Measurements from ENCODE around the gene IGSF6.
"Not testable (repeated sequence)": the region's sequence is repeated elsewhere in the genome, so short reads cannot be mapped to it uniquely, and the experiment has no call there.

IGSF6 gene

DNA sequence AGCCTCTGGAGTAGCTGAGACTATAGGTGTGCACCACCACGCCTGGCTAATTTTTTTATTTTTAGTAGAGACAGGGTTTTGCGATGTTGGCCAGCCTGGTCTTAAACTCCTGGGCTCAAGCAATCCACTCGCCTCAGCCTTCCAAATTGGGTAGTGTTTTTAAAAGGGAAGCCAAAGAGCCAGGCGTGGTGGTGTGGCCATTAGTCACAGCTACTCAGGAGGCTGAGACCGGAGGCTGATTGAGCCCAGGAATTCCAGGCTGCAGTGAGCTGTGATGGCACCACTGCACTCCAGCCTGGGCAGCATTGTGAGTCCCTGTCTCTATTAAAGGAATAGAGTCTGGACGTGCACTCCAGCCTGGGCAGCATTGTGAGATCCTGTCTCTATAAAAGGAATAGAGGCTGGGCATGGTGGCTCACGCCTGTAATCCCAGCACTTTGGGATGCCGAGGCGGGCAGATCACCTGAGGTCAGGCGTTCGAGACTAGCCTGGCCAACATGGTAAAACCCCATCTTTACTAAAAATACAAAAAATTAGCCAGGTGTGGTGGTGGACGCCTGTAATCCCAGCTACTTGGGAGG is 2.5 kb downstream of the IGSF6 start:
- H3K4me3 ChIP-seq (ENCODE audit: insufficient read depth in 1 of 2, low read depth in 1 of 2, low read length in 2 of 2); H2BK5ac ChIP-seq (ENCODE audit: low read depth, low read length, poor library complexity, severe bottlenecking); H2BK15ac ChIP-seq (ENCODE audit: low read depth, poor library complexity, severe bottlenecking); DNase-seq; H2BK120ac ChIP-seq (ENCODE audit: low read depth, low read length); H3K4ac ChIP-seq (ENCODE audit: low read depth in 1 of 2, low read length in 2 of 2); H3K4me2 ChIP-seq (ENCODE audit: low read length, poor library complexity, severe bottlenecking); H3K27ac ChIP-seq (ENCODE audit: low read length, poor library complexity, severe bottlenecking); H3K18ac ChIP-seq (ENCODE audit: low read depth in 1 of 2, low read length in 2 of 2); H3K27me3 ChIP-seq (ENCODE audit: control insufficient read depth in 1 of 2, insufficient read depth in 1 of 2, low read length in 2 of 2); H2AFZ ChIP-seq (ENCODE audit: low read depth, low read length); H4K91ac ChIP-seq (ENCODE audit: low read length); H3K4me1 ChIP-seq (ENCODE audit: control insufficient read depth, insufficient read depth, low read depth, low read length); H3K9ac ChIP-seq (ENCODE audit: low read length); H2AK5ac ChIP-seq (ENCODE audit: low read length, severe bottlenecking); H3K9me3 ChIP-seq (ENCODE audit: control insufficient read depth, low read length): not testable (repeated sequence)
- peak overlapping the region; percentile 14 for H4K8ac ChIP-seq (ENCODE audit: low read length)
- H3K23ac ChIP-seq (ENCODE audit: low read length in 2 of 2), result peak overlapping the region in 1 of 2 experiments; percentile 83
- peaks cover 17 to 19% of the 10 kb centered on the region in 2 experiments for H3K36me3 ChIP-seq (ENCODE audit: control insufficient read depth in 1 of 2, insufficient read depth in 2 of 2, low read depth in 1 of 2, low read length in 2 of 2)
- H3K79me1 ChIP-seq (replicated peaks; ENCODE audit: low read length, poor library complexity, severe bottlenecking), result peaks cover 43% of the 10 kb centered on the region
- WGBS, result 97% methylated on average over 9 of the region's 12 CpGs
- peak overlapping the region in 1 of 2 experiments; percentile 46 for H3K14ac ChIP-seq (ENCODE audit: low read length in 2 of 2)
- peak overlapping the region in 1 of 2 experiments; percentile 18 for H2BK12ac ChIP-seq (ENCODE audit: low read length in 2 of 2)

DNA sequence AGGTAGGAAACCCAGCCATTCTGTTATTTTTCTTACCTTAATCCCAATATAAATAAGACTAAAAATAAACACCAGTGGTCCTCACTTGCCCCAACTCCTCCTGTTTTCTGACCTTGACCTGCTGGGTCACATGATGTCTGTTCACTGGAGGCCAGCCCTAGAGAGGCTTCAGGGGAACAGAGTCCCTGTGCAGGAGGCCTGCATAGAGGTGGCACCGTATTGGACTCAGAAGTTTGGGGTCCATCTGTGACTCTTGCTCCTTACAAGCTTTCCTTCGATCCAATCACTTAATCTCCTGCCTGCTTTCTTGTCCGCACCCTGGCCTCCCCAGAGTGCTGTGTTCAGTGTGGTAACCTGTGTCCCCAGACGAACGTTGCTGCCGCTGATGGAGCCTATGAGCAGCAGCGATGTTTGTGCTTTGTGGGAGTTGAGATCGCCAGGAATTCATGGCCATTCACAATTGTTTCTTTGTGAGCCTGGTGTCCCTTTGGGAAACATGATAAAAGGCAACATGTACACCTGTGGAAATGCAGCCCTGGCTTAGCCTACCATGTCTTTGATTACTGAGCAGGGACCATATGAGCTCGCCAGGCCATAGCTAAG is 4.7 kb downstream of the IGSF6 start:
- H3K4me2 ChIP-seq (ENCODE audit: low read length, poor library complexity, severe bottlenecking), result no peak overlapping the region
- peaks cover 37% of the 10 kb centered on the region for H3K79me1 ChIP-seq (replicated peaks; ENCODE audit: low read length, poor library complexity, severe bottlenecking)
- no peak overlapping the region for H3K4me3 ChIP-seq (ENCODE audit: insufficient read depth in 1 of 2, low read depth in 1 of 2, low read length in 2 of 2)
- no peak overlapping the region for H2BK120ac ChIP-seq (ENCODE audit: low read depth, low read length)
- DNase-seq, result no peak
- H4K8ac ChIP-seq (ENCODE audit: low read length), result peak overlapping the region; percentile 29
- H2AK5ac ChIP-seq (ENCODE audit: low read length, severe bottlenecking), result no peak overlapping the region
- WGBS, result 99% methylated on average over 9 of the region's 9 CpGs
- no peak overlapping the region for H2BK15ac ChIP-seq (ENCODE audit: low read depth, poor library complexity, severe bottlenecking)
- H3K27me3 ChIP-seq (ENCODE audit: control insufficient read depth in 1 of 2, insufficient read depth in 1 of 2, low read length in 2 of 2), result no peaks in the 10 kb centered on the region
- H2BK12ac ChIP-seq (ENCODE audit: low read length in 2 of 2), result peak overlapping the region in 1 of 2 experiments; percentile 42
- no peak overlapping the region for H2AFZ ChIP-seq (ENCODE audit: low read depth, low read length)
- H3K18ac ChIP-seq (ENCODE audit: low read depth in 1 of 2, low read length in 2 of 2), result peak overlapping the region in 1 of 2 experiments; percentile 84
- H3K9me3 ChIP-seq (ENCODE audit: control insufficient read depth, low read length), result no peaks in the 10 kb centered on the region
- peak overlapping the region; percentile 2 for H4K91ac ChIP-seq (ENCODE audit: low read length)
- H3K9ac ChIP-seq (ENCODE audit: low read length), result no peak overlapping the region
- no peak overlapping the region for H3K23ac ChIP-seq (ENCODE audit: low read length in 2 of 2)
- H3K36me3 ChIP-seq (ENCODE audit: control insufficient read depth in 1 of 2, insufficient read depth in 2 of 2, low read depth in 1 of 2, low read length in 2 of 2), result peaks cover 13 to 14% of the 10 kb centered on the region in 2 experiments
- no peak overlapping the region for H3K14ac ChIP-seq (ENCODE audit: low read length in 2 of 2)
- no peak overlapping the region for H3K27ac ChIP-seq (ENCODE audit: low read length, poor library complexity, severe bottlenecking)
- no peak overlapping the region for H2BK5ac ChIP-seq (ENCODE audit: low read depth, low read length, poor library complexity, severe bottlenecking)
- H3K4ac ChIP-seq (ENCODE audit: low read depth in 1 of 2, low read length in 2 of 2), result peak overlapping the region in 1 of 2 experiments; percentile 24
- peaks cover 5% of the 10 kb centered on the region for H3K4me1 ChIP-seq (ENCODE audit: control insufficient read depth, insufficient read depth, low read depth, low read length)

DNA sequence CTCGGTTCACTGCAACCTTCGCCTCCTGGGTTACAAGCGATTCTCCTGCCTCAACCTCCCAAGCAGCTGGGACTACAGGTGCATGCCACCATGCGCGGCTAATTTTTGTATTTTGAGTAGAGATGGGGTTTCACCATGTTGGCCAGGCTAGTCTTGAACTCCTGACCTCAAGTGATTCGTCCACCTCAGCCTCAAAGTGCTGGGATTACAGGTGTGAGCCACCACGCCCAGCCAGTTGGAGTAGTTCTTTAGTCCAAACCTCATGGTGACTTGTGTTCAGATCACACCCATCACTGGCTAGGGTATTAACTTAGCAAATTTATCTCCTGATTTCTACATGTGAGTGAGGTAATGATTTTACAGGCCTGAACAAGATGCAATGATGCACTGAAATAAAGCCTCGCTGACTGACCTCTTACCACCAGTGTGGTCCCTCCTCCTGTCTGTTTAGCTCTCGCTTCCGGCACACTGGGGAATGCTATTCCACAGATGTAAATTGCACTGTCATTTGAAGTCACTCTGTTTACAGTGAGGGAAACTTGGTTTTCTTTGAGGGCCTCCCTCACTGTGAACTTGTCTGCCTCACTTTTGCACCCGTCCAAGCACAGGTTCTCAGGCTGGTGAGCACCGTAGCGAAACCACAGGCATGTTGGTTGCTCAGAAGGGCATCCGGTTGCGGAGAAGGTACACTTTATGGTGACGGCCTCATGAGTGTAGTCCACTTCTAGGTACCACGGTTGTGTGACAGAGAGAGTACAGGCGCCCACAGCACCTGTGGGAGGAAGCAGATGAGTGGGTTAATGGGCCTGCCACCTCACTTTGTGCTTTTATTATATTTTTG is 5.5 kb downstream of the IGSF6 start:
- Histone ChIP-seq H3K9me3 (ENCODE audit: control insufficient read depth, low read length) (no peaks in the 10 kb centered on the region), H4K8ac (ENCODE audit: low read length) (no peak overlapping the region), H2AFZ (ENCODE audit: low read depth, low read length) (no peak overlapping the region), H3K4me1 (ENCODE audit: control insufficient read depth, insufficient read depth, low read depth, low read length) (peaks cover 5% of the 10 kb centered on the region), H2BK5ac (ENCODE audit: low read depth, low read length, poor library complexity, severe bottlenecking) (no peak overlapping the region), H3K36me3 (ENCODE audit: control insufficient read depth in 1 of 2, insufficient read depth in 2 of 2, low read depth in 1 of 2, low read length in 2 of 2) (peaks cover 12 to 13% of the 10 kb centered on the region in 2 experiments), H3K4ac (ENCODE audit: low read depth in 1 of 2, low read length in 2 of 2) (no peak overlapping the region), H3K27ac (ENCODE audit: low read length, poor library complexity, severe bottlenecking) (no peak overlapping the region), H2BK12ac (ENCODE audit: low read length in 2 of 2) (no peak overlapping the region), H2BK120ac (ENCODE audit: low read depth, low read length) (no peak overlapping the region), H3K9ac (ENCODE audit: low read length) (peak overlapping the region; percentile 83), H3K4me3 (ENCODE audit: insufficient read depth in 1 of 2, low read depth in 1 of 2, low read length in 2 of 2) (no peak overlapping the region), H4K91ac (ENCODE audit: low read length) (peak overlapping the region; percentile 4), H3K79me1 (replicated peaks; ENCODE audit: low read length, poor library complexity, severe bottlenecking) (peaks cover 36% of the 10 kb centered on the region), H3K27me3 (ENCODE audit: control insufficient read depth in 1 of 2, insufficient read depth in 1 of 2, low read length in 2 of 2) (no peaks in the 10 kb centered on the region), H3K18ac (ENCODE audit: low read depth in 1 of 2, low read length in 2 of 2) (peak overlapping the region in 1 of 2 experiments; percentile 23), H3K4me2 (ENCODE audit: low read length, poor library complexity, severe bottlenecking) (no peak overlapping the region), H2AK5ac (ENCODE audit: low read length, severe bottlenecking) (no peak overlapping the region), H2BK15ac (ENCODE audit: low read depth, poor library complexity, severe bottlenecking) (no peak overlapping the region), H3K14ac (ENCODE audit: low read length in 2 of 2) (no peak overlapping the region), H3K23ac (ENCODE audit: low read length in 2 of 2) (no peak overlapping the region)
- peak; percentile 86 for DNase-seq
- WGBS, result 84% methylated on average over 16 of the region's 18 CpGs

DNA sequence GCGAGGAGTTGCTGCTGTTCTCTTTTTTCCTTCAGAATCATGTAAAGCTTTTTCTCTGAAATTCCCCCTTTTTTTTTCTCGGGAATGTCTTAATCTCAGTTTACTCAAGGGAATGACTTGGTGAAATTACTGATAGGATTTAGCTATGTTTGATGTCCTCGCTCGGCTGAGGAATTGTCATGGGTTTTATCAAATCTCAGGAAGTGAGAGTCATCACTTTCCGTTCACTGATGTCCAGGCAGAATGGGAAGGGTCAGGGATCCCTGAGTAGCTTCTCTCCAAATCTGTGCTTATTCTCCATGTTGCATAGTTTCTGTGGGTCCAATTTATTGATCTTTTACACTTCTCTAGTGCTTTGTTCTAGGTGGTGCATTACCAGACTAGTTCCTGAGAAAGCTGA is 6.3 kb downstream of the IGSF6 start:
- Histone ChIP-seq H3K9me3 (ENCODE audit: control insufficient read depth, low read length) (no peaks in the 10 kb centered on the region), H2BK12ac (ENCODE audit: low read length in 2 of 2) (no peak overlapping the region), H2BK120ac (ENCODE audit: low read depth, low read length) (no peak overlapping the region), H3K4me1 (ENCODE audit: control insufficient read depth, insufficient read depth, low read depth, low read length) (peaks cover 4% of the 10 kb centered on the region), H2BK15ac (ENCODE audit: low read depth, poor library complexity, severe bottlenecking) (no peak overlapping the region), H3K79me1 (replicated peaks; ENCODE audit: low read length, poor library complexity, severe bottlenecking) (peaks cover 36% of the 10 kb centered on the region), H3K4me2 (ENCODE audit: low read length, poor library complexity, severe bottlenecking) (no peak overlapping the region), H3K9ac (ENCODE audit: low read length) (peak overlapping the region; percentile 83), H3K36me3 (ENCODE audit: control insufficient read depth in 1 of 2, insufficient read depth in 2 of 2, low read depth in 1 of 2, low read length in 2 of 2) (peaks cover 12 to 13% of the 10 kb centered on the region in 2 experiments), H3K27me3 (ENCODE audit: control insufficient read depth in 1 of 2, insufficient read depth in 1 of 2, low read length in 2 of 2) (no peaks in the 10 kb centered on the region), H2AFZ (ENCODE audit: low read depth, low read length) (no peak overlapping the region), H2AK5ac (ENCODE audit: low read length, severe bottlenecking) (no peak overlapping the region), H3K14ac (ENCODE audit: low read length in 2 of 2) (no peak overlapping the region), H3K4ac (ENCODE audit: low read depth in 1 of 2, low read length in 2 of 2) (no peak overlapping the region), H4K8ac (ENCODE audit: low read length) (no peak overlapping the region), H3K4me3 (ENCODE audit: insufficient read depth in 1 of 2, low read depth in 1 of 2, low read length in 2 of 2) (peak overlapping the region in 1 of 2 experiments; percentile 72), H3K27ac (ENCODE audit: low read length, poor library complexity, severe bottlenecking) (no peak overlapping the region), H2BK5ac (ENCODE audit: low read depth, low read length, poor library complexity, severe bottlenecking) (no peak overlapping the region), H3K18ac (ENCODE audit: low read depth in 1 of 2, low read length in 2 of 2) (no peak overlapping the region), H4K91ac (ENCODE audit: low read length) (no peak overlapping the region), H3K23ac (ENCODE audit: low read length in 2 of 2) (no peak overlapping the region)
- peak; percentile 35 for DNase-seq
- 76% methylated on average over 3 of the region's 5 CpGs for WGBS
